SU-DHL-6 (cell line): ENCODE measurements around the gene GABBR2.

ENCODE experiments used
- H2AFZ ChIP-seq: fragments of 200-600 bp; sonication (generic); 2 replicates; pipeline ENCODE4 v1.6.1; 2014; ENCODE audit warnings: low read depth, mild to moderate bottlenecking, moderate library complexity, mixed read lengths, antibody characterized with exemption, low read length; ENCODE audit not compliant: severe bottlenecking
- H3F3A ChIP-seq: fragments of 200-600 bp; shearing (Covaris generic); 2 replicates; pipeline ENCODE4 v1.6.0; 2016; ENCODE audit warnings: antibody characterized with exemption, mild to moderate bottlenecking; ENCODE audit not compliant: insufficient read depth
- H3K27ac ChIP-seq: fragments of 200-600 bp; sonication (generic); 2 replicates; pipeline ENCODE4 v1.5.1; 2016; ENCODE audit warnings: low read depth, mild to moderate bottlenecking, low read length, moderate library complexity, mixed read lengths
- H3K27me3 ChIP-seq: fragments of 200-600 bp; sonication (generic), shearing (Covaris generic); 2 replicates; pipeline ENCODE4 v1.6.0; 2014; ENCODE audit warnings: mild to moderate bottlenecking, low read length
- H3K36me3 ChIP-seq: fragments of 200-600 bp; sonication (generic); 2 replicates; pipeline ENCODE4 v1.6.1; 2014; ENCODE audit warnings: mild to moderate bottlenecking, low read length, mixed read lengths
- H3K4me2 ChIP-seq: fragments of 300-600, 200-600 bp; shearing (Covaris generic), sonication (generic); 2 replicates; pipeline ENCODE4 v1.6.0; 2014; ENCODE audit warnings: low read length, low read depth, mild to moderate bottlenecking; ENCODE audit not compliant: poor library complexity, severe bottlenecking
- H3K4me3 ChIP-seq: fragments of 200-600 bp; sonication (generic); 2 replicates; pipeline ENCODE4 v1.5.1; 2014; ENCODE audit warnings: antibody characterized with exemption, low read length, mild to moderate bottlenecking, mixed read lengths; ENCODE audit not compliant: insufficient read depth, poor library complexity, severe bottlenecking
- H3K79me2 ChIP-seq: fragments of 200-600 bp; sonication (generic); 2 replicates; pipeline ENCODE4 v1.6.1; 2014; ENCODE audit warnings: mild to moderate bottlenecking, low read length, moderate library complexity; ENCODE audit not compliant: insufficient read depth
- H3K9ac ChIP-seq: fragments of 200-600 bp; sonication (generic); 2 replicates; pipeline ENCODE4 v1.7.0; 2014; ENCODE audit warnings: mild to moderate bottlenecking, low read length
- H3K9me2 ChIP-seq: fragments of 200-600 bp; sonication (generic); replicated peaks from 2 replicates; pipeline ENCODE4 v1.6.1; 2014; ENCODE audit warnings: low read length; ENCODE audit not compliant: insufficient read depth
- H3K9me3 ChIP-seq: fragments of 200-600 bp; sonication (generic); 2 replicates; pipeline ENCODE4 v1.6.1; 2014; ENCODE audit warnings: low read length, mixed read lengths; ENCODE audit not compliant: insufficient read depth
- H4K20me1 ChIP-seq: fragments of 200-600 bp; sonication (generic); 2 replicates; pipeline ENCODE4 v1.6.1; 2014; ENCODE audit warnings: low read depth, mild to moderate bottlenecking, antibody characterized with exemption, low read length, moderate library complexity, mixed read lengths
- EZH2phosphoT487 ChIP-seq: fragments of 200-600 bp; sonication (generic), shearing (Covaris generic); conservative IDR thresholded peaks from 2 replicates; pipeline ENCODE4 v1.6.1; 2018; ENCODE audit warnings: mild to moderate bottlenecking, antibody characterized with exemption, low read length, moderate library complexity, mixed read lengths
- TF ChIP-seq, protein P1 (sequence below): fragments of 200-600 bp; sonication (generic); IDR thresholded peaks from one replicate; pipeline ENCODE4 v1.5.1; 2017; ENCODE audit warnings: antibody characterized with exemption, mild to moderate bottlenecking, low read length, moderate library complexity; ENCODE audit not compliant: insufficient read depth, poor library complexity, severe bottlenecking

The GABBR2 gene

GRCh38 chr9:98396656-98397055 lies 312.1 kb downstream of the GABBR2 start:
- TF ChIP-seq, protein P1, sequence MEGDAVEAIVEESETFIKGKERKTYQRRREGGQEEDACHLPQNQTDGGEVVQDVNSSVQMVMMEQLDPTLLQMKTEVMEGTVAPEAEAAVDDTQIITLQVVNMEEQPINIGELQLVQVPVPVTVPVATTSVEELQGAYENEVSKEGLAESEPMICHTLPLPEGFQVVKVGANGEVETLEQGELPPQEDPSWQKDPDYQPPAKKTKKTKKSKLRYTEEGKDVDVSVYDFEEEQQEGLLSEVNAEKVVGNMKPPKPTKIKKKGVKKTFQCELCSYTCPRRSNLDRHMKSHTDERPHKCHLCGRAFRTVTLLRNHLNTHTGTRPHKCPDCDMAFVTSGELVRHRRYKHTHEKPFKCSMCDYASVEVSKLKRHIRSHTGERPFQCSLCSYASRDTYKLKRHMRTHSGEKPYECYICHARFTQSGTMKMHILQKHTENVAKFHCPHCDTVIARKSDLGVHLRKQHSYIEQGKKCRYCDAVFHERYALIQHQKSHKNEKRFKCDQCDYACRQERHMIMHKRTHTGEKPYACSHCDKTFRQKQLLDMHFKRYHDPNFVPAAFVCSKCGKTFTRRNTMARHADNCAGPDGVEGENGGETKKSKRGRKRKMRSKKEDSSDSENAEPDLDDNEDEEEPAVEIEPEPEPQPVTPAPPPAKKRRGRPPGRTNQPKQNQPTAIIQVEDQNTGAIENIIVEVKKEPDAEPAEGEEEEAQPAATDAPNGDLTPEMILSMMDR: no peak
- TF ChIP-seq EZH2phosphoT487: no peak
- Histone ChIP-seq H3K9me2 (no peaks in the 10 kb centered on the region), H3K9me3 (no peaks in the 10 kb centered on the region), H3K9ac (no peak overlapping the region), H3K27ac (no peak overlapping the region), H3K4me3 (no peak overlapping the region), H4K20me1 (no peaks in the 10 kb centered on the region), H3K79me2 (no peaks in the 10 kb centered on the region), H3K4me2 (no peak overlapping the region), H3K36me3 (no peaks in the 10 kb centered on the region), H3K27me3 (no peaks in the 10 kb centered on the region), H3F3A (no peaks in the 10 kb centered on the region), H2AFZ (no peak overlapping the region)

DNA sequence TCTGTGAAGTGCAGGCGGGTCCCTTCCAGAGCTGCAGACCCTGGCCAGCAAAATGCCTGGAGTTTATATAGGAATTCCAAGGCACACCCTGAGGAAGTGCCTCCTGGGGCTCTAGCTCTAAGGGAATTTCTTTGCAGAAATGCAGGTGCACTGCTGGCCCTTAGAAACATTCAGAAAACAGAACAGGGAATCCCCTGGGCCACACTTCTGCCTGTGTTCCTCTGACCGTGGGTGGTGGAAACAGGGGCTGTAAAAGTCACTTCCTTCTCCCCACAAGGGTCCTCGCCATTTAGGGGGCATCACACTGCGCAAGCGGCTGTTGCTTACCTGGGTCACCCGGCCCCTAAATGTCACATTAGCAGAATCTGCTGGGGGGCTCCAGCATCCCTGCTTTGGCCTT lies 312.5 kb downstream of the GABBR2 start:
- Histone ChIP-seq H3K36me3 (no peaks in the 10 kb centered on the region), H3K9me3 (no peaks in the 10 kb centered on the region), H3K9me2 (no peaks in the 10 kb centered on the region), H4K20me1 (no peaks in the 10 kb centered on the region), H3K9ac (no peak overlapping the region), H3K27me3 (no peaks in the 10 kb centered on the region), H3K4me3 (no peak overlapping the region), H3F3A (no peaks in the 10 kb centered on the region), H3K79me2 (no peaks in the 10 kb centered on the region), H3K4me2 (no peak overlapping the region), H3K27ac (no peak overlapping the region), H2AFZ (no peak overlapping the region)
- TF ChIP-seq EZH2phosphoT487: no peak
- TF ChIP-seq, protein P1: no peak

DNA sequence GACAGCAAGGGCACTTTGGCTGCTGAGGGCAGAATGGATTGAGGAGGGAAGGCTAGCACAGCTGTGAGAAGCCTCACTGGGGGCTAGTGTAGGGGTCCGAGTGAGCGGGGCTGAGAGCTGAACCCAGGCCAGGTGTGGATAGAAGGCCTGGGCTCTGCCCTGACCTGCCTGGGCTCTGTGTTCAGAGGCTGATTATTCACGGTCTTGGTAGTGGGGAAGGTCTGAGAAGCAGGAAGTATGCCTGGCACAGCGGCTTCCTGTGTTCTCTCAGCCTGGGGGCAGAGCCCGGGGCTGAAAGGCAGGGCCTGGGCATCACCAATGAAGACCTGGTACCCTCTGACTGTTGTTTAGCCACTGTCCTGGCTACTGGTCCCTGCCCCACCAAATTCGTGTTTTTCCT lies 316.9 kb downstream of the GABBR2 start:
- TF ChIP-seq, protein P1: no peak
- TF ChIP-seq EZH2phosphoT487: no peak
- Histone ChIP-seq H4K20me1 (no peaks in the 10 kb centered on the region), H3K27me3 (no peaks in the 10 kb centered on the region), H3K9ac (no peak overlapping the region), H3K36me3 (no peaks in the 10 kb centered on the region), H3K4me2 (no peak overlapping the region), H3K79me2 (no peaks in the 10 kb centered on the region), H3K4me3 (no peak overlapping the region), H3K27ac (no peak overlapping the region), H3K9me3 (no peaks in the 10 kb centered on the region), H3K9me2 (no peaks in the 10 kb centered on the region), H3F3A (no peaks in the 10 kb centered on the region), H2AFZ (no peak overlapping the region)

DNA sequence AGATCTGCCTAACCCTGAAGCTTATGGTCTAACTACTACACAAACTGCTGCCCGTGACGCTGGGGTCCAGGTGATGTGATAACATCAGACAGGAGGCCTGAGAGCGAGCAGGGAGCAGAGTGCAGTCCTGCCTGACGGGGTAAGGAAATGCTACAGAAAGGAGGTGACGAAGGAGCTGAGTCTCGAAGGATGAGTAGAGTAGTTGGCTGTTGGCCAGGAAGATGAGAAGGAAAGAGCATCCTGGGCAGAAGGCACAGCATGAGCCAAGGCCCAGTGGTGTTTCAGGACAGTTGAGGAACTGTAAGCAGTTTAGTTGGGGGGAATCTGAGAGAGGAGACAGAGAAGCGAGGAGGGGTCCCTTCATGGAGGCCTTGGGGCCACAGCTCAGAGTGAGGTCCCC lies 317.3 kb downstream of the GABBR2 start:
- no peak for TF ChIP-seq EZH2phosphoT487
- TF ChIP-seq, protein P1: no peak
- H3K27ac ChIP-seq: no peak overlapping the region
- no peaks in the 10 kb centered on the region for H4K20me1 ChIP-seq
- no peak overlapping the region for H3K4me2 ChIP-seq
- no peaks in the 10 kb centered on the region for H3K79me2 ChIP-seq
- H3K36me3 ChIP-seq: no peaks in the 10 kb centered on the region
- no peaks in the 10 kb centered on the region for H3K9me2 ChIP-seq
- H3K4me3 ChIP-seq: no peak overlapping the region
- no peaks in the 10 kb centered on the region for H3K27me3 ChIP-seq
- no peaks in the 10 kb centered on the region for H3K9me3 ChIP-seq
- H3F3A ChIP-seq: no peaks in the 10 kb centered on the region
- H3K9ac ChIP-seq: no peak overlapping the region
- no peak overlapping the region for H2AFZ ChIP-seq
